Left ventricle myocardium inferior (tissue), 1 donor: ENCODE data around the gene PPP2R2C. TPM values are rescaled to one million over a fixed set of nuclear protein-coding genes. Genes with fewer than 3 reads are reported as not detected.

Experiments used
- DNase-seq: peaks from one replicate; pipeline ENCODE4 v3.0.0-alpha.2; 2020
- H3K27ac ChIP-seq: fragments of 200-600 bp; replicated peaks from 2 replicates; pipeline ENCODE4 v1.8.0; 2021
- H3K27me3 ChIP-seq: fragments of 200-600 bp; 2 replicates; pipeline ENCODE4 v1.8.0; 2021; ENCODE audit warnings: low read depth
- H3K36me3 ChIP-seq: fragments of 200-600 bp; 2 replicates; pipeline ENCODE4 v1.8.0; 2021
- H3K4me1 ChIP-seq: fragments of 200-600 bp; 2 replicates; pipeline ENCODE4 v1.8.0; 2021
- H3K4me3 ChIP-seq: fragments of 200-600 bp; 2 replicates; pipeline ENCODE4 v1.8.0; 2021; ENCODE audit warnings: mild to moderate bottlenecking, moderate library complexity
- H3K9me3 ChIP-seq: fragments of 200-600 bp; replicated peaks from 2 replicates; pipeline ENCODE4 v1.8.0; 2021
- CTCF ChIP-seq: fragments of 200-600 bp; IDR thresholded peaks from 2 replicates; pipeline ENCODE4 v1.8.0; 2021; ENCODE audit warnings: antibody characterized with exemption, mild to moderate bottlenecking, borderline replicate concordance
- intact Hi-C: fragments of 100-400 bp; cut with micrococcal nuclease; formaldehyde crosslinking; loops from one replicate; pipeline ENCODE4 v1.11.0; 2022
- total RNA-seq: library from RNA; stranded (reverse); fragmentation: NEBNext Ultra II Directional; extraction: Animal tissue kit (Norgen Biotek cat#: 25700); gene quantifications from one replicate; pipeline ENCODE4 v1.2.1, GENCODE V29; 2021
- donor health status: DM: no; HTN: yes; CAD: no; lungs with severe emphysema.

Gene PPP2R2C
- total RNA-seq, 1 donor from 2014 or later, result 9.7 TPM

GRCh38 chr4:6425336-6425735 is 47.1 kb downstream of the PPP2R2C start:
- no peak for TF ChIP-seq CTCF
- no peaks in the 10 kb centered on the region for H3K36me3 ChIP-seq

GRCh38 chr4:6424425-6424824 is 48.0 kb downstream of the PPP2R2C start:
- intact Hi-C loops, result no loop called here
- Histone ChIP-seq H3K4me1 (no peaks in the 10 kb centered on the region), H3K36me3 (no peaks in the 10 kb centered on the region), H3K9me3 (no peaks in the 10 kb centered on the region), H3K4me3 (no peak overlapping the region), H3K27ac (no peak overlapping the region), H3K27me3 (peaks cover 33% of the 10 kb centered on the region)
- TF ChIP-seq CTCF, result no peak
- no peak for DNase-seq

More at GRCh38 chr4:6425336-6425735, 47.1 kb downstream of the PPP2R2C start:
- no peak overlapping the region for H3K4me3 ChIP-seq
- no peaks in the 10 kb centered on the region for H3K9me3 ChIP-seq
- H3K4me1 ChIP-seq, result no peaks in the 10 kb centered on the region
- intact Hi-C loops, result no loop called here
- no peak for DNase-seq
- H3K27me3 ChIP-seq, result peaks cover 41% of the 10 kb centered on the region
- no peak overlapping the region for H3K27ac ChIP-seq

GRCh38 chr4:6423575-6423974 is 48.8 kb downstream of the PPP2R2C start:
- Histone ChIP-seq H3K4me1 (no peaks in the 10 kb centered on the region), H3K27ac (no peak overlapping the region), H3K4me3 (no peak overlapping the region), H3K36me3 (no peaks in the 10 kb centered on the region), H3K9me3 (no peaks in the 10 kb centered on the region), H3K27me3 (peaks cover 33% of the 10 kb centered on the region)
- no peak for TF ChIP-seq CTCF
- no peak for DNase-seq
- intact Hi-C loops, result no loop called here

GRCh38 chr4:6422866-6423265 is 49.5 kb downstream of the PPP2R2C start:
- Histone ChIP-seq H3K4me1 (no peaks in the 10 kb centered on the region), H3K27me3 (peaks cover 34% of the 10 kb centered on the region), H3K27ac (no peak overlapping the region), H3K4me3 (no peak overlapping the region), H3K36me3 (no peaks in the 10 kb centered on the region), H3K9me3 (no peaks in the 10 kb centered on the region)
- no peak for DNase-seq
- intact Hi-C loops, result no loop called here
- TF ChIP-seq CTCF, result no peak

- DNase-seq, result no peak
- TF ChIP-seq CTCF, result no peak
- intact Hi-C loops, result no loop called here
These were observed 50.3 kb downstream of the PPP2R2C start for GRCh38 chr4:6422105-6422504.

GRCh38 chr4:6421397-6421796 is 51.0 kb downstream of the PPP2R2C start:
- intact Hi-C loops, result no loop called here

More at GRCh38 chr4:6422105-6422504, 50.3 kb downstream of the PPP2R2C start:
- peaks cover 34% of the 10 kb centered on the region for H3K27me3 ChIP-seq
- H3K4me1 ChIP-seq, result no peaks in the 10 kb centered on the region
- H3K27ac ChIP-seq, result no peak overlapping the region
- H3K4me3 ChIP-seq, result no peak overlapping the region
- no peaks in the 10 kb centered on the region for H3K36me3 ChIP-seq
- no peaks in the 10 kb centered on the region for H3K9me3 ChIP-seq

More at GRCh38 chr4:6421397-6421796, 51.0 kb downstream of the PPP2R2C start:
- Histone ChIP-seq H3K27ac (no peak overlapping the region), H3K4me3 (no peak overlapping the region), H3K27me3 (peaks cover 35% of the 10 kb centered on the region), H3K36me3 (no peaks in the 10 kb centered on the region), H3K4me1 (peaks cover 4% of the 10 kb centered on the region), H3K9me3 (no peaks in the 10 kb centered on the region)
- TF ChIP-seq CTCF, result no peak
- DNase-seq, result no peak
